Measurements from ENCODE around the gene DNAH1. TPM values are rescaled to one million over a fixed set of nuclear protein-coding genes. Genes with fewer than 3 reads are reported as not detected.

DNAH1 gene
- total and polyA plus RNA-seq, 2 donors from 2014 or later = 1.7 to 12.1 TPM

DNA sequence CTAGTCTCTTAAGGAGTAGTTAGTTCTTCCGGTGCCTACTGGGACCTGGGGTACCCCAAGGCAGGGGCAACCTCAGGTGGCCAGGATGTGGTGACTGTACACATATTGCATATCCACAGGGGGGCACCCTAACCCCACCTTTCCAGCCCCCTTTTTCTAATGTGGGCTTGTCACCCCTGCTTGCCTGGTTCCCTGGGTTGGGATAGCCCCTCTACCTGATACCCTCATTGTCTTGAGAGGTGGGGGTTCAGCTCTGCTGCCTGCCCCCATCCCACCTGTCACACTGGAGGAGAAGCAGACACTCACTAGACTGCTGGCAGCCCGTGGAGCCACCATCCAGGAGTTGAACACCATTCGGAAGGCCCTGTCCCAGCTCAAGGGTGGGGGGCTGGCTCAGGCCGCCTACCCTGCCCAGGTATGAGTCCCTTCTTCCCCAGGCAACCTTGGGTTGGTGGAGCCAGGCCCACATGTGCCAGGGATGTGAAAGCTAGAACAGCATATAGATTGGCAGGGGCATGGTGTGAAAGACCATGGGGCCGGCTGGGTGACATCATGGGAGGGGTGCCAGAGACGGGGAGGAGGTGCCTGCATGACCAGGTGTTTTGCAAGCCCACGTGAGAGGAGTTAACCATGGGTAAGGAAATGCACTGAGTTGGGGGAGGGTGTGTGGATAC is 24.5 kb upstream of the DNAH1 start:
- Histone ChIP-seq H3K9me3 (ENCODE audit: control insufficient read depth in 2 of 3, insufficient read depth in 1 of 3, low read length in 3 of 3) (no peaks in the 10 kb centered on the region), H3K4me3 (ENCODE audit: low read length in 3 of 3) (peak overlapping the region in 1 of 3 donors; percentile 70), H3K27ac (ENCODE audit: low read depth in 2 of 2, low read length in 2 of 2) (no peak overlapping the region), H3K27me3 (ENCODE audit: control insufficient read depth, insufficient read depth, low read length) (no peaks in the 10 kb centered on the region), H3K36me3 (ENCODE audit: control insufficient read depth in 2 of 3, insufficient read depth in 3 of 3, low read length in 3 of 3) (peaks cover 0 to 15% (median 8%) of the 10 kb centered on the region in 3 donors), H3K4me1 (ENCODE audit: control insufficient read depth in 2 of 3, insufficient read depth in 2 of 3, low read depth in 1 of 3, low read length in 3 of 3) (peaks cover 2 to 35% (median 4%) of the 10 kb centered on the region in 3 donors), H3K9ac (ENCODE audit: low read length in 3 of 3) (peak overlapping the region in 1 of 3 donors; percentile 42)
- FAIRE-seq (no peak), DNase-seq (peak in 3 of 5 donors; percentile 56 to 76 (median 71))
- TF ChIP-seq, protein P1, sequence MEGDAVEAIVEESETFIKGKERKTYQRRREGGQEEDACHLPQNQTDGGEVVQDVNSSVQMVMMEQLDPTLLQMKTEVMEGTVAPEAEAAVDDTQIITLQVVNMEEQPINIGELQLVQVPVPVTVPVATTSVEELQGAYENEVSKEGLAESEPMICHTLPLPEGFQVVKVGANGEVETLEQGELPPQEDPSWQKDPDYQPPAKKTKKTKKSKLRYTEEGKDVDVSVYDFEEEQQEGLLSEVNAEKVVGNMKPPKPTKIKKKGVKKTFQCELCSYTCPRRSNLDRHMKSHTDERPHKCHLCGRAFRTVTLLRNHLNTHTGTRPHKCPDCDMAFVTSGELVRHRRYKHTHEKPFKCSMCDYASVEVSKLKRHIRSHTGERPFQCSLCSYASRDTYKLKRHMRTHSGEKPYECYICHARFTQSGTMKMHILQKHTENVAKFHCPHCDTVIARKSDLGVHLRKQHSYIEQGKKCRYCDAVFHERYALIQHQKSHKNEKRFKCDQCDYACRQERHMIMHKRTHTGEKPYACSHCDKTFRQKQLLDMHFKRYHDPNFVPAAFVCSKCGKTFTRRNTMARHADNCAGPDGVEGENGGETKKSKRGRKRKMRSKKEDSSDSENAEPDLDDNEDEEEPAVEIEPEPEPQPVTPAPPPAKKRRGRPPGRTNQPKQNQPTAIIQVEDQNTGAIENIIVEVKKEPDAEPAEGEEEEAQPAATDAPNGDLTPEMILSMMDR (IDR thresholded peaks at IDR 0.05; ENCODE audit: borderline replicate concordance, extremely low read depth, insufficient read depth) = peak; percentile 56
- intact Hi-C loops (cut with DNase I) = no loop called here

DNA sequence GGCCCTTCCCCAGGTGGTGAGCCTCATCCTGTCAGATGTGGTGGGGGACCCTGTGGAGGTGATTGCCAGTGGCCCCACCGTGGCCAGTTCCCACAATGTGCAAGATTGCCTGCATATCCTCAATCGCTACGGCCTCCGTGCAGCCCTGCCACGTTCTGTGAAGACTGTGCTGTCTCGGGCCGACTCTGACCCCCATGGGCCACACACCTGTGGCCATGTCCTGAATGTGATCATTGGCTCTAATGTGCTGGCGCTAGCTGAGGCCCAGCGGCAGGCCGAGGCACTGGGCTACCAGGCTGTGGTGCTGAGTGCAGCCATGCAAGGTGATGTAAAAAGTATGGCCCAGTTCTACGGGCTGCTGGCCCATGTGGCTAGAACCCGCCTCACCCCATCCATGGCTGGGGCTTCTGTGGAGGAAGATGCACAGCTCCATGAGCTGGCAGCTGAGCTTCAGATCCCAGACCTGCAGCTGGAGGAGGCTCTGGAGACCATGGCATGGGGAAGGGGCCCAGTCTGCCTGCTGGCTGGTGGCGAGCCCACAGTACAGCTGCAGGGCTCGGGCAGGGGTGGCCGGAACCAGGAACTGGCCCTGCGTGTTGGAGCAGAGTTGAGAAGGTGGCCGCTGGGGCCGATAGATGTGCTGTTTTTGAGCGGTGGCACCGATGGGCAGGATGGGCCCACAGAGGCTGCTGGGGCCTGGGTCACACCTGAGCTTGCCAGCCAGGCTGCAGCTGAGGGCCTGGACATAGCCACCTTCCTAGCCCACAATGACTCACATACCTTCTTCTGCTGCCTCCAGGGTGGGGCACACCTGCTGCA is 23.7 kb upstream of the DNAH1 start:
- H3K4me3 ChIP-seq (ENCODE audit: low read length in 3 of 3) = no peak overlapping the region
- peaks cover 0 to 15% (median 8%) of the 10 kb centered on the region in 3 donors for H3K36me3 ChIP-seq (ENCODE audit: control insufficient read depth in 2 of 3, insufficient read depth in 3 of 3, low read length in 3 of 3)
- H3K4me1 ChIP-seq (ENCODE audit: control insufficient read depth in 2 of 3, insufficient read depth in 2 of 3, low read depth in 1 of 3, low read length in 3 of 3) = peaks cover 0 to 30% (median 4%) of the 10 kb centered on the region in 3 donors
- TF ChIP-seq, protein P1 (IDR thresholded peaks at IDR 0.05; ENCODE audit: borderline replicate concordance, extremely low read depth, insufficient read depth) = no peak
- DNase-seq = peak in 1 of 5 donors; percentile 59
- no peaks in the 10 kb centered on the region for H3K27me3 ChIP-seq (ENCODE audit: control insufficient read depth, insufficient read depth, low read length)
- no peak overlapping the region for H3K9ac ChIP-seq (ENCODE audit: low read length in 3 of 3)
- no peak for FAIRE-seq
- intact Hi-C loops (cut with DNase I) = no loop called here
- no peak overlapping the region for H3K27ac ChIP-seq (ENCODE audit: low read depth in 2 of 2, low read length in 2 of 2)
- no peaks in the 10 kb centered on the region for H3K9me3 ChIP-seq (ENCODE audit: control insufficient read depth in 2 of 3, insufficient read depth in 1 of 3, low read length in 3 of 3)

DNA sequence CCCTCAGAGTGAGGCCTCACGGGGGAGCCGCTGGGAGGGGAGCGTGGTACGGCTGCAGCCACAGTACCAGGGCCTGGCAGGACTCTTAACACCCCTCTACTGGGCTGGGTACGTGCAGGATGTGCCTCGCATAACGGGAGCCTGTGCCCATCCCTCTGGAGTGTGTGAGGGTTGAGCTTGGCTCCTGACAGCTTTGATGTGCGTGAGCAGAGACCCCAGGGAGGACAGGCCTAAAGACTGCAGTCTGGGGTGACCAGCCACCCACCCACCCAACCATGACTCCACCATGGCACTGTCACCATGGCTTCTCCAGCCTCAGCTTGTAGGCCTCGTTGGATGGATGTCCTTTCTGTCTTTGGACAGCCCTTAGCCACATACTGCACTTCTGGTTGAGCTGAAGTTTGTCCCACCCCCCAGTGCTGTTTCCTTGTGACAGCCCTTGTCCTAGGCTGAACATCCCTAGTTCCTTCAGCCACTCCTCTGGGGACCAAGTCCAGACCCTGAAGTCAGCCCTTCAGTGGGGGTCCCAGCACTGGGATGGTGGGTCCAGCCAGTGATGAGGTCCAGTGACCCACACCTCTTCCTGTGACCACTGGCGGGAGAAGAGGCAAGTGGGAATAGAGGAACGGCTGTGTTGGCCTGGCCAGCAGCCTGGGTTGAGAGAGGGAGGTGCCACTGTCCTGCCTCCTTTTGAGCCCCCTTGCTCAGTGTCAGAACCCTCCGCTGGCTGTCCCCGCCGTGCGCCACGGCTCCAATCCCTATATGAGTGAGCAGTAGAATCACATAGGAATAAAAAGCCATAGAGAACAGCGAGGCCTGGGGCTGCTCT is 22.4 kb upstream of the DNAH1 start:
- Histone ChIP-seq H3K4me1 (ENCODE audit: control insufficient read depth in 2 of 3, insufficient read depth in 2 of 3, low read depth in 1 of 3, low read length in 3 of 3) (peaks cover 0 to 30% (median under 1%) of the 10 kb centered on the region in 3 donors), H3K4me3 (ENCODE audit: low read length in 3 of 3) (no peak overlapping the region), H3K27ac (ENCODE audit: low read depth in 2 of 2, low read length in 2 of 2) (no peak overlapping the region), H3K36me3 (ENCODE audit: control insufficient read depth in 2 of 3, insufficient read depth in 3 of 3, low read length in 3 of 3) (peaks cover 0 to 15% (median 8%) of the 10 kb centered on the region in 3 donors), H3K9ac (ENCODE audit: low read length in 3 of 3) (no peak overlapping the region), H3K9me3 (ENCODE audit: control insufficient read depth in 2 of 3, insufficient read depth in 1 of 3, low read length in 3 of 3) (no peaks in the 10 kb centered on the region), H3K27me3 (ENCODE audit: control insufficient read depth, insufficient read depth, low read length) (no peaks in the 10 kb centered on the region)
- no peak for FAIRE-seq
- intact Hi-C loops (cut with DNase I) = no loop called here
- peak in 1 of 5 donors; percentile 57 for DNase-seq
- TF ChIP-seq, protein P1 (IDR thresholded peaks at IDR 0.05; ENCODE audit: borderline replicate concordance, extremely low read depth, insufficient read depth) = no peak
